ENCODE data around the gene KDM5B. TPM values are rescaled to one million over a fixed set of nuclear protein-coding genes. Genes with fewer than 3 reads are reported as not detected.
"Not testable (repeated sequence)": the region's sequence is repeated elsewhere in the genome, so short reads cannot be mapped to it uniquely, and the experiment has no call there.

Gene KDM5B
- polyA plus RNA-seq, 1 of the 3 experiments (the other 2 are of a cell fraction), result 21.7 TPM

GRCh38 chr1:202831906-202832305, 23.7 kb upstream of the KDM5B start:
- WGBS (ENCODE audit: low lambda C conversion rate), result 77% methylated on average over 3 of the region's 3 CpGs
- no peak overlapping the region for H2AFZ ChIP-seq (ENCODE audit: low read depth)

GRCh38 chr1:202829223-202829622, 21.0 kb upstream of the KDM5B start:
- WGBS (ENCODE audit: low lambda C conversion rate), result 91% methylated on average over 9 of the region's 9 CpGs
- CTCF ChIA-PET, result not testable (repeated sequence)

More at GRCh38 chr1:202831906-202832305, 23.7 kb upstream of the KDM5B start:
- H3F3A ChIP-seq (replicated peaks; ENCODE audit: insufficient read depth), result no peaks in the 10 kb centered on the region
- no peak for TF ChIP-seq EZH2phosphoT487 (IDR thresholded peaks at IDR 0.05; ENCODE audit: borderline replicate concordance, low read depth)
- TF ChIP-seq USF2 (IDR thresholded peaks at IDR 0.05; ENCODE audit: borderline replicate concordance, low read depth, low read length), result no peak
- TF ChIP-seq JUND (IDR thresholded peaks at IDR 0.05), result no peak
- no peak for TF ChIP-seq FOXM1 (IDR thresholded peaks at IDR 0.05; ENCODE audit: low read depth)
- TF ChIP-seq IRF3 (IDR thresholded peaks at IDR 0.05; ENCODE audit: low read depth, low read length), result no peak
- no peak for TF ChIP-seq MXI1 (IDR thresholded peaks at IDR 0.05; ENCODE audit: low read depth, low read length)
- TF ChIP-seq SIN3A (IDR thresholded peaks at IDR 0.05; ENCODE audit: borderline replicate concordance, low read depth, low read length), result no peak
- TF ChIP-seq USF1 (IDR thresholded peaks at IDR 0.05; ENCODE audit: borderline replicate concordance, low read depth), result no peak
- no peak for TF ChIP-seq YY1 (IDR thresholded peaks at IDR 0.05; ENCODE audit: low read depth)
- no peak for TF ChIP-seq TEAD4 (IDR thresholded peaks at IDR 0.05; ENCODE audit: borderline replicate concordance, insufficient read depth)
- TF ChIP-seq GABPA (IDR thresholded peaks at IDR 0.05; ENCODE audit: low read depth), result no peak
- no peak for TF ChIP-seq RCOR1 (IDR thresholded peaks at IDR 0.05; ENCODE audit: low read length)
- no peak for TF ChIP-seq TCF12 (IDR thresholded peaks at IDR 0.05)
- no peak for TF ChIP-seq PBX3 (IDR thresholded peaks at IDR 0.05)
- no peak for TF ChIP-seq TAF1 (IDR thresholded peaks at IDR 0.05; ENCODE audit: borderline replicate concordance, low read depth, low read length)
- TF ChIP-seq MEF2A (IDR thresholded peaks at IDR 0.05; ENCODE audit: borderline replicate concordance, low read depth), result no peak
- TF ChIP-seq NFIC (IDR thresholded peaks at IDR 0.05; ENCODE audit: borderline replicate concordance), result no peak
- TF ChIP-seq MAX (IDR thresholded peaks at IDR 0.05; ENCODE audit: low read depth), result no peak
- no peak overlapping the region for H3K4me2 ChIP-seq
- H3K79me2 ChIP-seq (ENCODE audit: insufficient read depth), result no peaks in the 10 kb centered on the region
- no peak overlapping the region for H3K4me3 ChIP-seq (ENCODE audit: low read depth in 2 of 2, low read length in 1 of 2)
- H3K36me3 ChIP-seq (replicated peaks in 1 of 2; ENCODE audit: control insufficient read depth in 1 of 2, insufficient read depth in 2 of 2, low read length in 1 of 2), result no peaks in the 10 kb centered on the region
- H3K9me3 ChIP-seq, result no peaks in the 10 kb centered on the region
- H4K20me1 ChIP-seq (ENCODE audit: insufficient read depth), result no peaks in the 10 kb centered on the region
- POLR2A ChIA-PET, result no interaction called here
- H3K4me1 ChIP-seq (ENCODE audit: control insufficient read depth in 1 of 2, insufficient read depth in 2 of 2, low read depth in 1 of 2, low read length in 1 of 2), result peaks cover 0 to 9% of the 10 kb centered on the region in 2 experiments; a peak in 1 of 4 replicates
- H3K9ac ChIP-seq, result no peak overlapping the region
- DNase-seq, result no peak
- H3K27me3 ChIP-seq (ENCODE audit: insufficient read depth), result no peaks in the 10 kb centered on the region
- H3K27ac ChIP-seq (ENCODE audit: low read depth in 2 of 2, low read length in 1 of 2), result no peak overlapping the region
- H3K9me2 ChIP-seq, result no peaks in the 10 kb centered on the region
- CTCF ChIA-PET, result no interaction called here

More at GRCh38 chr1:202829223-202829622, 21.0 kb upstream of the KDM5B start:
- H3K9me2 ChIP-seq; H2AFZ ChIP-seq (ENCODE audit: low read depth); POLR2A ChIA-PET; H3K27ac ChIP-seq (ENCODE audit: low read depth in 2 of 2, low read length in 1 of 2); H3K9me3 ChIP-seq; H3K4me1 ChIP-seq (ENCODE audit: control insufficient read depth in 1 of 2, insufficient read depth in 2 of 2, low read depth in 1 of 2, low read length in 1 of 2); H3F3A ChIP-seq (replicated peaks; ENCODE audit: insufficient read depth); H3K9ac ChIP-seq; H3K4me3 ChIP-seq (ENCODE audit: low read depth in 2 of 2, low read length in 1 of 2); H3K79me2 ChIP-seq (ENCODE audit: insufficient read depth); H3K27me3 ChIP-seq (ENCODE audit: insufficient read depth); H4K20me1 ChIP-seq (ENCODE audit: insufficient read depth); DNase-seq; H3K4me2 ChIP-seq; H3K36me3 ChIP-seq (replicated peaks in 1 of 2; ENCODE audit: control insufficient read depth in 1 of 2, insufficient read depth in 2 of 2, low read length in 1 of 2): not testable (repeated sequence)
